NCI-H2227 treated with DMSO at 0.1 percent for 48 hours (cell line): ENCODE data around the gene RETREG1.
"Not testable (repeated sequence)": the region's sequence is repeated elsewhere in the genome, so short reads cannot be mapped to it uniquely, and the experiment has no call there.

Experiments used
- DNase-seq: peaks from one replicate; lab custom pipeline; 2025; lab: John Stamatoyannopoulos, UW

RETREG1 gene, protein sequence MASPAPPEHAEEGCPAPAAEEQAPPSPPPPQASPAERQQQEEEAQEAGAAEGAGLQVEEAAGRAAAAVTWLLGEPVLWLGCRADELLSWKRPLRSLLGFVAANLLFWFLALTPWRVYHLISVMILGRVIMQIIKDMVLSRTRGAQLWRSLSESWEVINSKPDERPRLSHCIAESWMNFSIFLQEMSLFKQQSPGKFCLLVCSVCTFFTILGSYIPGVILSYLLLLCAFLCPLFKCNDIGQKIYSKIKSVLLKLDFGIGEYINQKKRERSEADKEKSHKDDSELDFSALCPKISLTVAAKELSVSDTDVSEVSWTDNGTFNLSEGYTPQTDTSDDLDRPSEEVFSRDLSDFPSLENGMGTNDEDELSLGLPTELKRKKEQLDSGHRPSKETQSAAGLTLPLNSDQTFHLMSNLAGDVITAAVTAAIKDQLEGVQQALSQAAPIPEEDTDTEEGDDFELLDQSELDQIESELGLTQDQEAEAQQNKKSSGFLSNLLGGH

DNA sequence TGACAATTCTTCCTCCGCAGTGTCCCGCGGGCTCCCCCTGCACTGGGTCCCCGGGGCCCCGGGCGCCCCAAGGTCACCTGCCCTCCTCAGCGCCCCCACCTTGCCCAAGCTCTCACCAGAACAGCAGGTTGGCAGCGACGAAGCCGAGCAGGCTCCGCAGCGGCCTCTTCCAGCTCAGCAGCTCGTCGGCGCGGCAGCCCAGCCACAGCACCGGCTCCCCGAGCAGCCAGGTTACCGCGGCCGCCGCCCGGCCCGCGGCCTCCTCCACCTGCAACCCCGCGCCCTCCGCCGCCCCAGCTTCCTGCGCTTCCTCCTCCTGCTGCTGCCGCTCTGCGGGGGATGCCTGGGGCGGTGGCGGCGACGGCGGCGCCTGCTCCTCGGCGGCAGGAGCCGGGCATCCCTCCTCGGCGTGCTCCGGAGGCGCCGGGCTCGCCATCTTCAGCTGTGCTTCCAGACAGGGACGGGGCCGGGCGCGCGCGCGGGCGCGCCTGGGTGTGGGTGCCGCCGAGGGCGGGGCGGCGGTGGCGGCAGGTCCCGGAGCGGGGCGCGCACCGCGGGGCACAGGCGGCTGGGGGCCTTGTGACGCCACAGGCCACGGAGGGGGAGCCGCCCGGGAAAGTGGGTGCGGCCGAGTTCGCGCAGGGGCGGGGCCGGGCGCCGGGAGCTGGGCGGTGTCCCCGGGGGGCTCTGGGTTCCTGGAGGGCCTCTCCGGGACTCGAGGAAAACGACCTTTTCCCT lies at the start of gene RETREG1:
Gene RETREG1 (minus strand): TSS at position 462 of the 738 bp plus-strand sequence. CDS start 26 bp downstream, at position 436.
- DNase-seq, result peak; percentile 18

DNA sequence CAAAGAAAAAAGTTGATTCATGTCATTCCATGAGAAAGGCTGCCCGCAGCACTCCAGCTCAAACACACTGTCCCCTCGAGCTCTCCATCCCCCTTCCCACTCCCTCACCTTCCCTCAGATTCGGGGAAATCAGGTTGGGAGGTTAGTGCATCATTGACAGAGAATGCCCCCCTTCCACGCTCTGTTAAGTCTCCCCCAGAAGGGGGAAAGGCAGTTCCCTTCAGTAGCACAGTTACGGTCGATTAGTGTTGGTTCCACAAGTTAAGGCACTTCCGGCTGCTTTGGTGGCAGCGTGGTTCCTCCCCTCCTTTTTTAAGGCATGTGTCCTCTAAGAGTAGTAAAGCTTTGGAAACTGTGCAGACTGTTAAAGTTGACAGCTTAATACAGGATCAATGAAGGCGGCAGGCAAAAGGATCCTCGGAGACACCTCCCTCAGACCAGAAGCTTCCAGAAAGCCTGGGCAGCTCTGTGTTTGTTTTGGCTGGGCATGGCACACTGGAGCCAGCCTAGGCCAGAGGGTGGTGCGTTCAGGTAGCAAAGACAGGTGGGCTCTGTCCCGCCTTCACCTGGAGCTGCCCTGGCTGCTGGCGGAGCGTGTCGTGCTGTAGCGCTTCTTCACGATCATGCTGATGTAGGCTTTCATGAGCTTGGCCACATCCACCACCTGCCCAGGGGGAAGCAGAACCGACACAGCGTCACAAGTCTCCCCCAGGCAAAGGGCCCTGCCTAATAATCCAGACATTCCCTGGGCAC lies 49.5 kb upstream of the RETREG1 start:
- DNase-seq, result no peak

DNA sequence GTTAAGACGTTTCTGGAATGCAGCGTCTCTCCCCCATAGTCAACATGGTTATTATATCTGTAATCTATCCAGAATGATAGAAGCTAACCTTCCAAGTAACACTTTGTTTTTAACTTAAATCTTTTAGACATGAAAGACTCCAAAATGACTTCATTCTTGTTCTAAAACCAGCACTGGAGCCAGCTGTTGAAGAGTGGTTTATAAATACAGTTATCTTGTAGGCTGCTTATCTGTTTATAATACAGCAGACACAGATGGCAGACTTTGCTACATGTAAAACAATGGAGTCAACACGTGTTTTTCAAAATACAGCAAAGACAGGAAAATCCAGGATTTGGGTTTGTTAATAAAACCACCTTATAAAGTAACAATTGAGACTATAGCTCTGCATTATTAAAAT lies 48.8 kb upstream of the RETREG1 start:
- DNase-seq, result no peak

DNA sequence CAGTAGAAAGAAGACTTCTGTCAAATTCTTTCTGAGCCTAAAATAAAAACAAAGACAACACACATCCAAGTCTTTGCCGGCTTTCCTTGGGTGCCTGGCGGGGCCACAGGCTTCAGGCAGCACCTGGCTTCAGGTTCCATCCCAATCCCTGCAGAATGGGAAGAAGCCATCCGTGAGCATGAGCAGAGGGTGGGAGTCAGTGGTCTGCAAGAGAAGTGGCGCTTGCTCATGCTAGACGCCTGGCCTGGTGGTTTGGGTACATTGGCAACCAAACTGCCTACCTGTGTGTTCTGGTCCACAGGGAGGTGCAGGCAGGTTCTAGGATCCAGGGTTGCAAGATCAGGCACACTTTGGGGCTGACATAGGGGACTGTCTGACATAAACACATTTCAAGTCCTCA lies 47.6 kb upstream of the RETREG1 start:
- no peak for DNase-seq

DNA sequence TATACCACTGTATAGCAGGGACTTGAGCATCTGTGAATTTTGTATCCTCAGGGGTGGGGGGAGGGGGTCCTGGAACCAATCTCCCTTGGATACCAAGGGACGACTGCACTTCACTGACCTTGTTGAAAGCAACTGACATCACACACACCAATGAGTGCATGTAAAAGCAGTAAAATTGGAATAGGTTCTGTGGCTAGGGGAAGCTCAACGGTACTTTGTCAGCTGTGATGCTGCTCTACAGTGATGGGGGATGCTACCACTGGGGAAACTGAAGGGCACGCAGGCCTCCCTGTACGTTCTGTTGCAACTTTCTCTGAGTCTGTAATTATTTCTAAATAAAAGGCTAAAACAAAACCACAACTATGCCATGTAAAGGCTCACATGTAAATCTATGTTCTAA lies 47.0 kb upstream of the RETREG1 start:
- no peak for DNase-seq

DNA sequence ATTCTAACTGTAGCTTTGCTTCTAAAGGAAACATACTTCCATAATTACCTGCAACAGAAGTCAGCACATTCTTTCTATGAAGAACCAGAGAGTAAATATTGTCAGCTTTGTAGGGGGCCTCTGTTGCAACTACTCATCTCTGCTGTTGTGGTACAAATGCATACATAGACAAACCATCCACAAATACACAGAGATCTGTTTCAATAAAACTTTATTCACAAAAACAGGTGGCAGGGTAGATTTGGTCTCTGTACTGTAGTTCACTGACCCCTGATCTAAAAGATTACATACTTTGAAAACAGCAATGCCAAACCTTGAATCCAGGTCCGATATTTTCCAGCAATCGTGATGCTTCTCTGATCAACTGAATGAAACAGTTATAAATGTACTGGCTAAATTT lies 44.9 kb upstream of the RETREG1 start:
- DNase-seq, result no peak

DNA sequence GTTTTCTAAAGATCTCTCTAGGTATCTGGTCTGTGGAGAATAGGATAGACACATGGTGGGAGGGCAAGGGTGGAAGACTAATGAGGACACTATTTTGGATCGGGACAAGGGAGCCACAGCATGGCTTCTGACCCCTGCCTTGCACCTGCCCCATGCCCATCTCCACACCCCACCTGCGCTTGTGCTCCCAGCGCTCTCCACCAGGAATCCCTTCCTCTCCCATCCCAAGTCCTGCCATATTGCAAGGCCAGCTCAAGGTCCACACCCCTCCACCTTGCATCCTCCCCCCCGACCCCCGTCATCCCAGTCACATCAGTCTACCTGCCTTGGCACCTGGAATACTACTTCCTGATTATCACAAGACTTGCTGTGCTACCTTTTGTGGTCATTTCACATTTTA lies 44.2 kb upstream of the RETREG1 start:
- DNase-seq, result no peak

DNA sequence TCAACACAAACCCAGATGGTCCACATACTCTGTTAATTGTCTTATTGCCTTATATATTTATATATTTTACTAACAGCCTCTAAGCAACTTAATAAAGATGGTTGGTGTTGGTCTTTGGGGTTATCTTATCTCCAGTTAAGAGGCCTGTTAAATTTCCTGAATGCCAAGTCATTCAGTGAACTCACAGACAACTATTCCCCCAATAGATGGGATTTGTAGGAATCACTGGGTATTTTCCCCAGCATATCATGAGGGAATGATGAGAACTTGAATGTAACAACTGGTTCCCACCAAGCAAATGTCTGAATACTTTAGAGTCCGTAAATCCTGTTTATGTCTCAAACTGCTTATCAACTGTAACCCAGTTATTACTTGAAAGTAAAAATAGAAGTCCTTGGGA lies 42.7 kb upstream of the RETREG1 start:
- DNase-seq, result no peak

DNA sequence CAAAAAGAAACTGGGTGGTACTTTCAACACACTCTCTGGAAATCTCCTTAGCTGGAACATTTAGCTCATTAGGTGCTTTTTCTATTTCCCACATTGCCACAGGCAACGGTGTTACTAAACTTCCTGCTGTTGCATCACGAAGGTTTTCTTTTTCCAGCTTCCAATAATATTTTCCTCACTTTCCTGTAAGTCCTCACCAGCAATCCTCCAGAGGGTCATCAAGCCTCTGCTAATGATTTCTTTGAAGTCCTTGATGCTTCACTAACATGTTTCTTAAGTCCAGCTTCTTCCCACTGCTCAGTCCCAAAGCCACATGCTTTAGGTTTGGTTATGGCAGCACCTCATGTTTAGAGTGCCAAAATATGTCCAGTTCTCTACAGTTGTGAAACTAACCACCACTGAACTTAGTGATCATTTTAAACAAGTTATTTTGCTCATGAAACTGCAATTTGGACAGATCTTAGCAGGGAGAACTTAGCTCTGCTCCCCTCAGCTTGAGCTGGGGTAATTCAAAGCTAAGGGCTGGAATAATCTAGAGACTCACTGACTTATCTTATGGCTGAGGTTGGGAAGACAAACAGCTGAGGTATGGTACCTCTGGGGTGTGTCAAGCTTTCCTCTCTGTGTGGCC lies 39.9 kb upstream of the RETREG1 start:
- DNase-seq, result no peak

DNA sequence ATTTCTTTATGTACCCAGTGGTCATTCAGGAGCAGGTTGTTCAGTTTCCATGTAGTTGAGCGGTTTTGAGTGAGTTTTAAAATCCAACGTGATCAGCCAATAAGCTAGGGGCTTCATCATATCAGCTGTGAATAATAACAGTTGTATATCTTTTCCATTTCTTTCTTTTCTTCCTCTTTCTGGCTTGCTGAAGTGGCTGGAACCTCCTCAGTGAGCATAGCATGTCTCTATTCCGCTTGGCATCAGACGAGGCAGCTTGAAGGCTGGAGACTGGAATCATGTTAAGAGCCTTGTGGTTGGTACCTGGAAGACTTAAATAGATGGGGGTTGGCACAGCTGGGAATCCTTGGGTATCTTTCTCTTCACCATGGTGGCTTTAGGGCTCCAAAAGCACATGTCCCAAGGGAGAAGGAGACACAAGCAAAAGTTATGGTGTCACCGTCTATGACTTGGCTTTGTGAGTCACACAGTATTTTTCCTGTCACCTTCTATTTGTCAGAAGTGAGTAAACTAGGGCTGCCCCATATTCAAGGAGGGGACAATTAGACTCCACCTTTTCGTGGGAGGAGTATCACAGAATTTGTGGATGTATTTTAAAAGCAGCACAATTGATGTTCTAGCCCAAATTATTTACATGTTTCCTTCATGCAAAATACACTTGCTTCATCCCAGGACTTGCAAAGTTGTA lies 38.0 kb upstream of the RETREG1 start:
- DNase-seq, result no peak

DNA sequence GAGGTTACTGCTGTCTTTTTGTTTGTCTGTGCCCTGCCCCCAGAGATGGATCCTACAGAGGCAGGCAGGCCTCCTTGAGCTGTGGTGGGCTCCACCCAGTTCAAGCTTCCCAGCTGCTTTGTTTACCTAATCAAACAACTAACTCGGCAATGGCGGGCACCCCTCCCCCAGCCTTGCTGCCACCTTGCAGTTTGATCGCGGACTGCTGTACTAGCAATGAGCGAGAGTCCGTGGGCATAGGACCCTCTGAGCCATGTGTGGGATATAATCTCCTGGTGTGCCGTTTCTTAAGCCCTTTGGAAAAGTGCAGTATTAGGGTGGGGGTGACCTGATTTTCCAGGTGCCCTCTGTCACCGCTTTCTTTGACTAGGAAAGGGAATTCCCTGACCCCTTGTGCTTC lies 31.9 kb upstream of the RETREG1 start:
- not testable (repeated sequence) for DNase-seq

DNA sequence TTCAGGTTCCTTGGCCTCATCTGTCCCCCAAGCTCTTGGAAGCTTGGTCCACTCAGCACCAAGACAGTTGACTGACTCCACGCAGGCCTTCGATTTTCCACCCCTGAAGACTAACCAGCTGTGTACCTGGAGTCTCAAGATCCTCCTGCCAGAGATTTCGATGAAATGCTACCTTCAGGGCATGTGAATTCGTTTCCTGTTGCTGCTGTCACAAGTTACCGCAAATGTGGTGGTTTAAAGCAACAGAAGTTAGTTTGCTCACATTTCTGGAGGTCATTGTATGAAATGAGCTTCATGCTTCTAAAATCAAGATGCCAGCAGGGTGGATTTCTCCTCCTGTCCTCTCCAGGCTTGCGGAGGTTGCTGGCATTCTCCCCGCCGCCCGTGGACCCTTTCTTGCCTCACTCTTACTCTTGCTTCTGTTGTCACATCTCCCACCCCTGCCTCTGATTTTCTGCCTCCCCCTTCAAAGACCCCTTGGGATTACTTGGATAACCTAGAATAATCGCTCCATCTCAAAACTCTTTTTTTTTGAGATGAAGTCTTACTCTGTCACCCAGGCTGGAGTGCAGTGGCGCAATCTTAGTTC lies 27.6 kb upstream of the RETREG1 start:
- no peak for DNase-seq

DNA sequence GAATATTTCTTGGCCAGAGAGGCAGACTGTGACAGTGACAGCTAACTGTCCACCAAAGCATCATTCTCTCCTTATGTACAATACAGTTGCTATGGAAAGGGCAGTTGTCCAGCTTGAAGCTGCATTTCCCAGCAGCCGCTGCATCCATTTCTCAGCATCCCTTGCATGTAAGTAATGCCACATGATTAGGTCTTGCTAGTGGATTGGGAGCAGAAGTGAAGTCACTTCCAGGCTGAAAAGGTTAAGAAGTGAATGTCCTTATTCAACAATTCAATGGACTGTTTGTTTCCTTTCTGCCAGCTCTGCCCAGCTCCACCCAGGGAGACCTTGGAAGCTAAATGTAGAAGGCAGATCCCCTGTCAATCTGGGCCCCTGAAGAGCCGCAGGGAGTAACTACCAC lies 26.1 kb upstream of the RETREG1 start:
- no peak for DNase-seq

DNA sequence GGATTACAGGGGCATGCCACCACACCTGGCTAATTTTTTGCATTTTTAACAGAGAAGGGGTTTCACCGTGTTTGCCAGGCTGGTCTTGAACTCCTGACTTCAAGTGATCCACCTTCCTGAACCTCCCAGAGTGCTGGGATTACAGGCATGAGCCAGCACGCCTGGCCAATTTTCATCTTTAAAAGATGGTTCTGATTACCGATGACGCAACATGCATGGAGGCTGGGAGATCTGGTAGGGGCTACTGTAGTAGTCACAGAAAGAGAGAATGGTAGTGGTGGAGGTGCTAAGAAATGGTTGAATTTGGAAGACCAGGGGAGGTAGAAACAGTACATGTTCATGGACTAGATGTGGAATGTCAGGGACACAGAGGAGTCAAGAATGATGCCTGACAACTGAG lies 22.4 kb upstream of the RETREG1 start:
- no peak for DNase-seq

DNA sequence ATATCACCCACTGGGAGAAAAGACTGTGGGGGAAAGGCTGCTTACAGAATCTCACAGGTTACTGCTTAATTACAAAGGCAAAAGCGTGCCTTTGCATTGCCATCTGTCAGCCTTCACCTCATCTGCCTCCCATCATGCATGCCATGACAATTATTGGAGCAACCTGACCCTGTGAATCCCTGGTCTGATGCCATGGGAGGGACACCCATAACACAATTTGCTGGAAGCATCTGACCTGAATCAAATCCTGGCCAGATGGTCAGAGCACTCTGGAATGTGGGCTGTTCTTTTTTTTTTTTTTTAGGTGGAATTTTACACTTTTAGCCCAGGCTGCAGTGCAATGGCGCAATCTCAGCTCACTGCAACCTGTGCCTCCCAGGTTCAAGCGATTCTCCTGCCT lies 11.6 kb upstream of the RETREG1 start:
- DNase-seq, result no peak

DNA sequence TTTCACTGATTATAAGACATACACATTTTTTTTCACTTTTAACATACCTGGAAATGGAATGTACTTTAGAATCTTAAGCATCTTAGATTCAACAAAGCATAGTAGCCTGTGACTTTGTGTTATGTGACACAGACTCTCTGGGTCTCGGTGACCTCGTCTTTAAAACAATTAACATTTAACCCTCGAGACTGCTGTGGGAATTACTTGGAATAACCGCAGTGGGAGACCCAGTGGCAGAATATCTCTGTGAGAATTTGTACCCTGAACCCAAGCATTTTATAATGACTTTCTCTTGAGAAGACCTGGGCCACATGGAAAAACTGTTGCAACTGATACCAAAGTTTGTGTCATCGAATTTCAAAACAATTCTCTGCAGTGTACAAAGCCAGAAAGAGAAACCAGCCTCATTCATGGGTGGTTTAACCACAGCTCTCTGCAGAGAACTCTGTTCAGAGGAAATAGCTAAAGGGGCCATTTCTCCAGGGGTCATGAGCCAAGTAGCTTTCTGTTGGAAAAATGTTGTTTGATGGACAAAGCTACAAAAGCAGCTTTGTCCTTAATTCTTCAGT lies 10.0 kb upstream of the RETREG1 start:
- no peak for DNase-seq

DNA sequence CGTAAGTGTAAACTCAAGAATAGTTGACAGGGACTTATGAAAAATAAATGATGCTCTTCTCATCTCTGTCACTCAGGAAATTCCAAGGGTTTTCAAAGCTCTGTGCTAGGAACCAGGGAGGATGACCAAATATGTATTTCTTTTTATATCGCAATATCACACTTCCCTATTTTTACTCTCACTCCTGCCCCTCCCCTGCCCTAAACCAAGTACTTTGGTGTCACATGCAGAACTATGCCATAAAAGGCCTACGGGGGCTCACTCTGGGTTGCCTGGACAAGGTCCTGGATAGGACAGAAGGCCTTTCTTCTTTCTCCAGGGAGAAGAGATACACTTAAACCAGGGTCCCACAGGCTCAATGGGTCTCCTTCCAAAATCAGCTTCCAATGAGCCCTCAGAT lies 8.3 kb upstream of the RETREG1 start:
- DNase-seq, result no peak

DNA sequence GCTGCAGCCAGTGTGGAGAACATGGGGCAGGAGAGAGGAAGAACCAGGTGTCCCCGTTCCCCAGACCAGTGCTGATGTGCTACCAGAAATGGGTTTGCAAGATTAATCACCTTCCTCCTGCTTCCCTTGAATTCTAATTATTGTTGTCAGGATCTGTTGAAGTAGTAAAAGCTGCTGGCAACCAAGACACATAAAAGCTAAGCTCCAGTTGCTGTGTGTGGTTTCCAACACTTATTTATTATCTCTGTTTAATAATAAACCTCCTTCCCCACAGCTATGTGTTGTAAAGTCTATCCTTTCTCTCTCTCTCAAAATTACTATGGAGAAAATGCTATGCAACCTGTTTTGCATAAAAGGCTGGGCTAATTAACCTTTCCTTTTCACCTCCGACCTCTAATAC lies 2.3 kb upstream of the RETREG1 start:
- DNase-seq, result no peak

DNA sequence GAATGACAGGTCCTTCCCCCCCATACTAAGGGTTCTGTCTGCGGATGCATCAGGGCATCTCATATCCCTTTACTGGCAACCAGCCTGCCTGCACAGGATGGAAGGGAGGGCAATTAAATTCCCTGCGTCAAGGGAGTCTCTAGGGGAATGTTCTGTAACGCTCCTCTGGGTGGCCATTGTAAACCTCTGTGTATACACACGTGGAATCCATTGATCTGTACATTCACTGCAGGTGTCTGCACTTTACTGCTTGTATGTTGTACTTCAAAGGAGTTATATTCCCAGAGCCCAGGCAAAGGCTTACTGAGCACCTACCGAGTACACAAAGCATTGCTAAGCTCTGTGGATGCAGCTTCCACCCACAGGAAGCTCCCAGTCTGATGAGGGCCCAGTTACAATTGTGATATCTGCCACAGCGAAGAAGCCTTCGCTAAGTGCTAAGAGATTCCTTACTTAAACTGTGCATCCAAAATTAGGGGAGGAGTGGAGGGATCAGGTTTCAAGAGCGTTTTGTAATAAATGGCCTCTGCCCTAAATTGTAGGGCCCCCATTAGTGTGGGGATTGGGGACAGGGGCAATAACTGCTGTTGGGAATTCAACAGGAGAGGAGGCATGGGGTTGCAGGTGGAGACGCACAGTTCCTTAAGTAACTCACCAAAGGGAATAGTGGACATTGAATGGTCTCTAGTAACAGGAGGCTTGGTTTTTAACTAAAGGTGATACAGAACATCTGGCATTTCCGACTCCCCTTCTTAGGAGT lies 1.5 kb upstream of the RETREG1 start:
- DNase-seq, result no peak
